ENCODE results near the gene ARL5B. TPM values are rescaled to one million over a fixed set of nuclear protein-coding genes. Genes with fewer than 3 reads are reported as not detected.

The ARL5B gene
- total RNA-seq, 2 experiments from 2014 or later: 12.2 to 12.7 TPM

DNA sequence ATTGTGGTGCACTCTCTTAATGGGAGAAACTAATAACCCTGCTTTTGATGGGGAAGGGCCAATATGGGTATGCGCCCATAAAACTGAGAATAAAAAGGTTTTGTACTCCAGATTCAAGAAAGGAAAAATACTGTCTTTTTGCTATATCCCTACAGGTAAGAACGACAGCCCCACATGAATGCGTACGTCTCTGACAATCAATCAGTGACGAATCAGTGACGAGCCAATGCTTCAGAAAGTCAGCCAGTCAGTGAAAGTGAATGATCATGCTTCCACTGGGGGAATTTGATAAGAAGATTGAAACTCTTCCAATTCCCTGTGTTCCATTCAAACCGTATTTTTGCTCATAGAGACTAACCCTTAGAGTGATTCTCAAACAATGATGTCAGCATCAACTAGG lies 26.3 kb downstream of the ARL5B start:
- ATAC-seq (no peak), DNase-seq (no peak)
- no peaks in the 10 kb centered on the region for H3K27me3 Mint-ChIP-seq
- TF ChIP-seq, protein P1, sequence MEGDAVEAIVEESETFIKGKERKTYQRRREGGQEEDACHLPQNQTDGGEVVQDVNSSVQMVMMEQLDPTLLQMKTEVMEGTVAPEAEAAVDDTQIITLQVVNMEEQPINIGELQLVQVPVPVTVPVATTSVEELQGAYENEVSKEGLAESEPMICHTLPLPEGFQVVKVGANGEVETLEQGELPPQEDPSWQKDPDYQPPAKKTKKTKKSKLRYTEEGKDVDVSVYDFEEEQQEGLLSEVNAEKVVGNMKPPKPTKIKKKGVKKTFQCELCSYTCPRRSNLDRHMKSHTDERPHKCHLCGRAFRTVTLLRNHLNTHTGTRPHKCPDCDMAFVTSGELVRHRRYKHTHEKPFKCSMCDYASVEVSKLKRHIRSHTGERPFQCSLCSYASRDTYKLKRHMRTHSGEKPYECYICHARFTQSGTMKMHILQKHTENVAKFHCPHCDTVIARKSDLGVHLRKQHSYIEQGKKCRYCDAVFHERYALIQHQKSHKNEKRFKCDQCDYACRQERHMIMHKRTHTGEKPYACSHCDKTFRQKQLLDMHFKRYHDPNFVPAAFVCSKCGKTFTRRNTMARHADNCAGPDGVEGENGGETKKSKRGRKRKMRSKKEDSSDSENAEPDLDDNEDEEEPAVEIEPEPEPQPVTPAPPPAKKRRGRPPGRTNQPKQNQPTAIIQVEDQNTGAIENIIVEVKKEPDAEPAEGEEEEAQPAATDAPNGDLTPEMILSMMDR (IDR thresholded peaks at IDR 0.05): no peak
- peaks cover 19% of the 10 kb centered on the region for H3K4me1 Mint-ChIP-seq (ENCODE audit: low read depth)
- peaks cover 11% of the 10 kb centered on the region for H3K36me3 Mint-ChIP-seq (ENCODE audit: low read depth)
- H3K27ac Mint-ChIP-seq: no peak overlapping the region
- intact Hi-C loops (cut with micrococcal nuclease): no loop called here
- no peak overlapping the region for H3K4me3 Mint-ChIP-seq
- CTCF ChIA-PET: no interaction called here
- POLR2A ChIA-PET: interaction anchor here (0.6 kb wide), 1 partner anchor 27 kb away, joined by 3 read pairs; no protein-coding TSS in a partner anchor
- H3K9me3 Mint-ChIP-seq: no peaks in the 10 kb centered on the region

DNA sequence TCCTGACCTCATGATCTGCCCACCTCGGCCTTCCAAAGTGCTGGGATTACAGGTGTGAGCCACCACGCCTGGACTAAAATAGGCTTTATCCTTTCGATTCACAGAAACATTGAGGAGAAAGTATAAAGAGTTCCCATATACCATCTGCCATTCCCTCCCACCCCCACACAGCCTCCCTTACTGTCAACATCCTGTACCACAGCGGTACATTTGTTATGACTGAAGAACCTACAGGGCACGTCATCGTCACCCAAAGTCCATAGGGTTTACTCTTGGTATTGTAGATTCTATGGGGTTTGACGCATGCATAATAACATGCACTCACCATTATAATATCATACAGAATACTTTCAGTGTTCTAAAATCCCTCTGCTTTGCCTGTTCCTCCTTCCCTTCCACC lies 28.0 kb downstream of the ARL5B start:
- intact Hi-C loops (cut with micrococcal nuclease): no loop called here
- peaks cover 9% of the 10 kb centered on the region for H3K36me3 Mint-ChIP-seq (ENCODE audit: low read depth)
- TF ChIP-seq, protein P1 (IDR thresholded peaks at IDR 0.05): no peak
- H3K9me3 Mint-ChIP-seq: no peaks in the 10 kb centered on the region
- no peaks in the 10 kb centered on the region for H3K27me3 Mint-ChIP-seq
- no peak overlapping the region for H3K27ac Mint-ChIP-seq
- peaks cover 18% of the 10 kb centered on the region for H3K4me1 Mint-ChIP-seq (ENCODE audit: low read depth)
- ChIA-PET CTCF (no interaction called here), POLR2A (interaction anchor here (0.7 kb wide), 1 partner anchor 13 kb away, joined by 3 read pairs; no protein-coding TSS in a partner anchor)
- H3K4me3 Mint-ChIP-seq: no peak overlapping the region
- DNase-seq (no peak), ATAC-seq (no peak)

- Mint-ChIP-seq H3K36me3 (ENCODE audit: low read depth) (peaks cover 5% of the 10 kb centered on the region), H3K27ac (no peak overlapping the region), H3K27me3 (no peaks in the 10 kb centered on the region), H3K4me1 (ENCODE audit: low read depth) (peaks cover 13% of the 10 kb centered on the region), H3K9me3 (no peaks in the 10 kb centered on the region), H3K4me3 (no peak overlapping the region)
- ATAC-seq: no peak
- DNase-seq: no peak
- POLR2A ChIA-PET: interaction anchor here (0.7 kb wide), 1 partner anchor 13 kb away, joined by 3 read pairs; no protein-coding TSS in a partner anchor
- TF ChIP-seq, protein P1 (IDR thresholded peaks at IDR 0.05): no peak
- intact Hi-C loops (cut with micrococcal nuclease): no loop called here
- CTCF ChIA-PET: no interaction called here
Observed at GRCh38 chr10:18687706-18688105, 28.5 kb downstream of the ARL5B start.

DNA sequence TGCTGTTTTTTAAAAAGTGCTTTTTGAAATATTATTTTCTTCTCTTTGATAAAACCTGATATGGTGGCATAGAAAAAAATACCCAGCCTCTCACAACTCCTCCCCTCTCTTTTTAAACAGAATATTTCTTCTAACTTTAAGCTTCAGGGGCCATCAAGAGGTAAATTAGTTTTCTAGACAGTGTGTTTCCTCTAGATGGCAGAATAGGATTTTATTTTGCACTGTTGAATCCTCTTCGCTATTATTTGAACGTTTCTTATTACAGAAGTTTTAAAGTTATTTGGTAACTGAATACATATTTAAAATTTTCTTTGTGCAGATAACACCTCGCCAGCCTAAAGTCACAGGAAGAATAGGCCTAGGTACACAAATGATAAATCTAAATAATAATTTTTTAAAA lies 30.3 kb downstream of the ARL5B start:
- POLR2A ChIA-PET: no interaction called here
- Mint-ChIP-seq H3K27ac (no peak overlapping the region), H3K4me1 (ENCODE audit: low read depth) (peaks cover 6% of the 10 kb centered on the region), H3K36me3 (ENCODE audit: low read depth) (no peaks in the 10 kb centered on the region), H3K9me3 (no peaks in the 10 kb centered on the region), H3K4me3 (no peak overlapping the region), H3K27me3 (no peaks in the 10 kb centered on the region)
- no peak for ATAC-seq
- no peak for DNase-seq
- TF ChIP-seq, protein P1 (IDR thresholded peaks at IDR 0.05): peak; percentile 18
- intact Hi-C loops (cut with micrococcal nuclease): no loop called here
- CTCF ChIA-PET: interaction anchor here (1.0 kb wide), 1 partner anchor 10 kb away, joined by 3 read pairs; no protein-coding TSS in a partner anchor

DNA sequence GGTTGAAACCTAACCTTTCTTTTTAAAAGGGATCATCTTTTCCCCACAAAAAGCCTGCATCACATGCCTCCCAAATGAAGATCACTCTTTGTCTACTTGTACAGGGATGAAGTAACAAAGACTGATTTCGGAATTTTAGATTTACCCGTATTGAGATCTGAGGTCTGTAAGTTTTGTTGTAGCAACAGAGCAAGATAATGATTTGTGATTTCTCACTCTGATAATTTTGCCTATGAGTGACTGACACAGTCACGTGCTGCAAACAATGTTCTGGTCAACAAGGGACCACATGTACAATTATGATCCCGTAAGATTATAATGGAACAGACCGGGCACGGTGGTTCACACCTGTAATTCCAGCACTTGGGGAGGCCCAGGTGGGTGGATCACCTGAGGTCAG lies 31.3 kb downstream of the ARL5B start:
- ATAC-seq (no peak), DNase-seq (no peak)
- H3K27ac Mint-ChIP-seq: no peak overlapping the region
- no peak overlapping the region for H3K4me3 Mint-ChIP-seq
- ChIA-PET CTCF (no interaction called here), POLR2A (no interaction called here)
- intact Hi-C loops (cut with micrococcal nuclease): no loop called here
- no peaks in the 10 kb centered on the region for H3K4me1 Mint-ChIP-seq (ENCODE audit: low read depth)
- no peaks in the 10 kb centered on the region for H3K9me3 Mint-ChIP-seq
- TF ChIP-seq, protein P1 (IDR thresholded peaks at IDR 0.05): no peak
- no peaks in the 10 kb centered on the region for H3K27me3 Mint-ChIP-seq
- no peaks in the 10 kb centered on the region for H3K36me3 Mint-ChIP-seq (ENCODE audit: low read depth)

All from activated CD8-positive, alpha-beta T cell treated with anti-CD3 and anti-CD28 coated beads for 36 hours (primary cell).